Measurements from ENCODE around the gene GABPA.

Gene GABPA

GRCh38 chr21:25721987-25722386, 12.8 kb upstream of the GABPA start:
- DNase-seq: no peak
- no peak for TF ChIP-seq GATA1 (IDR thresholded peaks at IDR 0.05; ENCODE audit: low read depth, low read length)
- no peak for TF ChIP-seq POLR2A (IDR thresholded peaks at IDR 0.05; ENCODE audit: low read length)

- TF ChIP-seq POLR2A (IDR thresholded peaks at IDR 0.05; ENCODE audit: low read length): no peak
- TF ChIP-seq GATA1 (IDR thresholded peaks at IDR 0.05; ENCODE audit: low read depth, low read length): no peak
- DNase-seq: no peak
Observed at GRCh38 chr21:25722631-25723030, 12.1 kb upstream of the GABPA start.

- TF ChIP-seq POLR2A (IDR thresholded peaks at IDR 0.05; ENCODE audit: low read length) (no peak), GATA1 (IDR thresholded peaks at IDR 0.05; ENCODE audit: low read depth, low read length) (no peak)
- no peak for DNase-seq
Observed at GRCh38 chr21:25732091-25732760, 2.5 kb upstream of the GABPA start.

- peak; percentile 68 to 72 for DNase-seq
- TF ChIP-seq POLR2A (IDR thresholded peaks at IDR 0.05; ENCODE audit: low read length) (no peak), GATA1 (IDR thresholded peaks at IDR 0.05; ENCODE audit: low read depth, low read length) (no peak)
Observed at GRCh38 chr21:25733859-25734653, 716 bp upstream of the GABPA start.

- DNase-seq: no peak
- peak; percentile 88 for TF ChIP-seq POLR2A (IDR thresholded peaks at IDR 0.05; ENCODE audit: low read length)
- TF ChIP-seq GATA1 (IDR thresholded peaks at IDR 0.05; ENCODE audit: low read depth, low read length): no peak
Observed at GRCh38 chr21:25734654-25734903, 193 bp upstream of the GABPA start.

- peak; percentile 64 to 74 for DNase-seq
- TF ChIP-seq POLR2A (IDR thresholded peaks at IDR 0.05; ENCODE audit: low read length) (no peak), GATA1 (IDR thresholded peaks at IDR 0.05; ENCODE audit: low read depth, low read length) (no peak)
Observed at GRCh38 chr21:25735646-25736597, 1.1 kb downstream of the GABPA start.

- TF ChIP-seq POLR2A (IDR thresholded peaks at IDR 0.05; ENCODE audit: low read length): no peak
- no peak for TF ChIP-seq GATA1 (IDR thresholded peaks at IDR 0.05; ENCODE audit: low read depth, low read length)
- DNase-seq: no peak
Observed at GRCh38 chr21:25737421-25737820, 2.6 kb downstream of the GABPA start.

- DNase-seq: no peak
- TF ChIP-seq GATA1 (IDR thresholded peaks at IDR 0.05; ENCODE audit: low read depth, low read length) (no peak), POLR2A (IDR thresholded peaks at IDR 0.05; ENCODE audit: low read length) (no peak)
Observed at GRCh38 chr21:25742900-25743299, 8.1 kb downstream of the GABPA start.

- DNase-seq: no peak
- TF ChIP-seq POLR2A (IDR thresholded peaks at IDR 0.05; ENCODE audit: low read length): no peak
- no peak for TF ChIP-seq GATA1 (IDR thresholded peaks at IDR 0.05; ENCODE audit: low read depth, low read length)
Observed at GRCh38 chr21:25744854-25745253, 10.1 kb downstream of the GABPA start.

- no peak for DNase-seq
Observed at GRCh38 chr21:25750085-25750484, 15.3 kb downstream of the GABPA start.

GRCh38 chr21:25752416-25752815, 17.6 kb downstream of the GABPA start:
- TF ChIP-seq POLR2A (IDR thresholded peaks at IDR 0.05; ENCODE audit: low read length) (no peak), GATA1 (IDR thresholded peaks at IDR 0.05; ENCODE audit: low read depth, low read length) (no peak)
- DNase-seq: no peak

More at GRCh38 chr21:25750085-25750484, 15.3 kb downstream of the GABPA start:
- TF ChIP-seq GATA1 (IDR thresholded peaks at IDR 0.05; ENCODE audit: low read depth, low read length) (no peak), POLR2A (IDR thresholded peaks at IDR 0.05; ENCODE audit: low read length) (no peak)

GRCh38 chr21:25756190-25756932, 21.6 kb downstream of the GABPA start:
- DNase-seq: no peak
- no peak for TF ChIP-seq POLR2A (IDR thresholded peaks at IDR 0.05; ENCODE audit: low read length)
- TF ChIP-seq GATA1 (IDR thresholded peaks at IDR 0.05; ENCODE audit: low read depth, low read length): no peak

GRCh38 chr21:25757531-25757930, 22.8 kb downstream of the GABPA start:
- no peak for DNase-seq

More at GRCh38 chr21:25757531-25757930, 22.8 kb downstream of the GABPA start:
- TF ChIP-seq POLR2A (IDR thresholded peaks at IDR 0.05; ENCODE audit: low read length) (no peak), GATA1 (IDR thresholded peaks at IDR 0.05; ENCODE audit: low read depth, low read length) (no peak)
